ENCODE measurements around the gene WWOX. TPM values are rescaled to one million over a fixed set of nuclear protein-coding genes. Genes with fewer than 3 reads are reported as not detected.

Gene WWOX
- total RNA-seq, 1 donor from 2014 or later = 8.9 TPM

- DNase-seq = no peak
- Histone ChIP-seq H3K27me3 (ENCODE audit: low read depth) (no peaks in the 10 kb centered on the region), H3K4me1 (no peaks in the 10 kb centered on the region), H3K9me3 (replicated peaks) (peaks cover 21% of the 10 kb centered on the region), H3K27ac (replicated peaks) (no peak overlapping the region), H3K36me3 (no peaks in the 10 kb centered on the region), H3K4me3 (no peak overlapping the region)
- intact Hi-C loops (cut with micrococcal nuclease) = no loop called here
- TF ChIP-seq CTCF (IDR thresholded peaks at IDR 0.05; ENCODE audit: borderline replicate concordance) = no peak
These were observed 241.1 kb downstream of the WWOX start for GRCh38 chr16:78340590-78340989.

- Histone ChIP-seq H3K4me3 (no peak overlapping the region), H3K36me3 (no peaks in the 10 kb centered on the region), H3K27ac (replicated peaks) (no peak overlapping the region), H3K27me3 (ENCODE audit: low read depth) (no peaks in the 10 kb centered on the region), H3K9me3 (replicated peaks) (peaks cover 8% of the 10 kb centered on the region), H3K4me1 (no peaks in the 10 kb centered on the region)
- no peak for TF ChIP-seq CTCF (IDR thresholded peaks at IDR 0.05; ENCODE audit: borderline replicate concordance)
- DNase-seq = no peak
- intact Hi-C loops (cut with micrococcal nuclease) = no loop called here
These were observed 248.6 kb downstream of the WWOX start for GRCh38 chr16:78348068-78348467.

- TF ChIP-seq CTCF (IDR thresholded peaks at IDR 0.05; ENCODE audit: borderline replicate concordance) = no peak
- intact Hi-C loops (cut with micrococcal nuclease) = no loop called here
These were observed 249.4 kb downstream of the WWOX start for GRCh38 chr16:78348886-78349285.

GRCh38 chr16:78352184-78352583 lies 252.7 kb downstream of the WWOX start:
- H3K36me3 ChIP-seq = no peaks in the 10 kb centered on the region
- H3K4me1 ChIP-seq = no peaks in the 10 kb centered on the region
- TF ChIP-seq CTCF (IDR thresholded peaks at IDR 0.05; ENCODE audit: borderline replicate concordance) = no peak
- H3K4me3 ChIP-seq = no peak overlapping the region
- DNase-seq = no peak
- intact Hi-C loops (cut with micrococcal nuclease) = no loop called here
- H3K27me3 ChIP-seq (ENCODE audit: low read depth) = no peaks in the 10 kb centered on the region
- H3K9me3 ChIP-seq (replicated peaks) = peaks cover 8% of the 10 kb centered on the region
- H3K27ac ChIP-seq (replicated peaks) = no peak overlapping the region

More at GRCh38 chr16:78348886-78349285, 249.4 kb downstream of the WWOX start:
- Histone ChIP-seq H3K27ac (replicated peaks) (no peak overlapping the region), H3K4me3 (no peak overlapping the region), H3K36me3 (no peaks in the 10 kb centered on the region), H3K27me3 (ENCODE audit: low read depth) (no peaks in the 10 kb centered on the region), H3K9me3 (replicated peaks) (peaks cover 8% of the 10 kb centered on the region), H3K4me1 (no peaks in the 10 kb centered on the region)
- no peak for DNase-seq

GRCh38 chr16:78353640-78354275 lies 254.3 kb downstream of the WWOX start:
- no peaks in the 10 kb centered on the region for H3K27me3 ChIP-seq (ENCODE audit: low read depth)
- no peak for TF ChIP-seq CTCF (IDR thresholded peaks at IDR 0.05; ENCODE audit: borderline replicate concordance)
- no peaks in the 10 kb centered on the region for H3K36me3 ChIP-seq
- H3K9me3 ChIP-seq (replicated peaks) = peaks cover 8% of the 10 kb centered on the region
- no peak overlapping the region for H3K27ac ChIP-seq (replicated peaks)
- intact Hi-C loops (cut with micrococcal nuclease) = no loop called here
- H3K4me1 ChIP-seq = no peaks in the 10 kb centered on the region
- no peak overlapping the region for H3K4me3 ChIP-seq
- no peak for DNase-seq

All from left ventricle myocardium inferior (tissue), 1 donor.